Aorta (tissue), 5 donors: ENCODE measurements around the gene ENTREP1. TPM values are rescaled to one million over a fixed set of nuclear protein-coding genes. Genes with fewer than 3 reads are reported as not detected.

Experiments
- ATAC-seq: fragments of 200-7000 bp; cut with Tn5 transposase; one replicate; pipeline ENCODE4 v1.9.1; 2022; ENCODE audit warnings: moderate library complexity; ENCODE audit not compliant: low FRiP score
- DNase-seq, 2 donors: peaks; one replicate each; pipeline ENCODE4 v3.0.0-alpha.2; 2020
- H3K27ac ChIP-seq, 2 donors: one replicate each; pipeline ENCODE4 v1.5.1; 2013; ENCODE audit warnings: low read length in 2 of 2, mild to moderate bottlenecking in 2 of 2, moderate library complexity in 2 of 2, control low read depth in 1 of 2, inconsistent platforms in 1 of 2, low read depth in 1 of 2
- H3K27me3 ChIP-seq, 2 donors: one replicate each; pipeline ENCODE4 v1.6.1; 2013; ENCODE audit warnings: control low read depth in 1 of 2, low read length in 1 of 2, mild to moderate bottlenecking in 1 of 2, moderate library complexity in 1 of 2; ENCODE audit not compliant: insufficient read depth in 2 of 2, control insufficient read depth in 1 of 2
- H3K36me3 ChIP-seq, 2 donors: one replicate each; pipeline ENCODE4 v1.6.1; 2013; ENCODE audit warnings: control low read depth in 1 of 2, low read length in 1 of 2, mild to moderate bottlenecking in 1 of 2; ENCODE audit not compliant: insufficient read depth in 2 of 2, control insufficient read depth in 1 of 2
- H3K4me1 ChIP-seq, 2 donors: one replicate each; pipeline ENCODE4 v1.6.1; 2013; ENCODE audit warnings: low read length in 2 of 2, control low read depth in 1 of 2, mild to moderate bottlenecking in 1 of 2, moderate library complexity in 1 of 2; ENCODE audit not compliant: insufficient read depth in 2 of 2, control insufficient read depth in 1 of 2
- H3K4me3 ChIP-seq, 2 donors: one replicate each; pipeline ENCODE4 v1.5.1; 2013; ENCODE audit warnings: low read length in 2 of 2, control low read depth in 1 of 2, mild to moderate bottlenecking in 1 of 2
- H3K9me3 ChIP-seq: one replicate; pipeline ENCODE4 v1.6.1; 2013; ENCODE audit warnings: mild to moderate bottlenecking, low read length; ENCODE audit not compliant: control insufficient read depth
- WGBS, 2 donors: extraction: QIAGEN DNeasy Blood & Tissue Kit; methylation state at CpG; one replicate each; pipeline ENCODE4 v1.1.7; 2013; 5-methylcytosine and 5-hydroxymethylcytosine counted together
- intact Hi-C, 2 donors: fragments of 100-400 bp; cut with DNase I; formaldehyde crosslinking; loops; one replicate each; pipeline versions ENCODE4 v1.14.2 to v1.15.0; 2022
- long read RNA-seq, 2 donors: library from polyadenylated mRNA; unstranded; transcript quantifications; one replicate each; pipeline ENCODE4 v2.0.0, GENCODE V29; 2020 to 2021
- polyA plus RNA-seq, 2 donors: library from polyadenylated mRNA; stranded (reverse); fragments of 200-250 nt; gene quantifications; one replicate each; pipeline ENCODE4 v1.2.3, GENCODE V29; 2013
- total RNA-seq, 2 donors: library from RNA; stranded (reverse); fragmentation: NEBNext Ultra II Directional; extraction: Animal tissue kit (Norgen Biotek cat#: 25700); gene quantifications; one replicate each; pipeline ENCODE4 v1.2.1, GENCODE V29; 2021
- donor health status: healthy with polysubstance abuse.
- donor health status: Bipolar disorder and iron deficiency.
- donor health status: DM: no; HTN: no; CAD: no.
- donor health status: DM: no; HTN: no; CAD: no.
- donor health status: DM: yes; HTN: yes; CAD: no.

ENTREP1 gene, protein sequence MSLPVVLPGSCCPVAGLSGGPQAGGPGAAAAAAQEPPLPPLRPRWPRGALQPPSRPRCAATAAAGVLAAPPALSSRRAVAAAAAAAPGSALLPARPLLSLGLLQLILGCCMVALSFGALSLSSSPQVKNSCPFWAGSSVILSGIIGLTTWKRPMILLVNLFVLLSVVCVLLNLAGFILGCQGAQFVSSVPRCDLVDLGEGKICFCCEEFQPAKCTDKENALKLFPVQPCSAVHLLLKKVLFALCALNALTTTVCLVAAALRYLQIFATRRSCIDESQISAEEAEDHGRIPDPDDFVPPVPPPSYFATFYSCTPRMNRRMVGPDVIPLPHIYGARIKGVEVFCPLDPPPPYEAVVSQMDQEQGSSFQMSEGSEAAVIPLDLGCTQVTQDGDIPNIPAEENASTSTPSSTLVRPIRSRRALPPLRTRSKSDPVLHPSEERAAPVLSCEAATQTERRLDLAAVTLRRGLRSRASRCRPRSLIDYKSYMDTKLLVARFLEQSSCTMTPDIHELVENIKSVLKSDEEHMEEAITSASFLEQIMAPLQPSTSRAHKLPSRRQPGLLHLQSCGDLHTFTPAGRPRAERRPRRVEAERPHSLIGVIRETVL
- total RNA-seq: 1 to 10 TPM; 2.8 to 5.7 TPM
- 1 to 10 TPM in 1 of 2 donors, under 1 TPM in 1; 0.25 to 3.4 TPM for polyA plus RNA-seq
- long read RNA-seq, donor 1, partial matches to known transcripts: 1 of 1 reads
- long read RNA-seq, donor 1, other reads (novel, unspliced or antisense): 0 of 1 reads
- long read RNA-seq, donor 2: 0 reads

- H3K27me3 ChIP-seq: no peaks in the 10 kb centered on the region
- WGBS, 2 donors: 0% methylated on average over 67 to 81 of the region's 81 CpGs
- peak; percentile 76 to 89 for DNase-seq
- H3K4me1 ChIP-seq: no peaks in the 10 kb centered on the region
- H3K36me3 ChIP-seq: no peaks in the 10 kb centered on the region
- no peaks in the 10 kb centered on the region for H3K9me3 ChIP-seq
- H3K27ac ChIP-seq: no peak within 1 kb of the TSS
- H3K4me3 ChIP-seq: peak within 1 kb of the TSS; percentile 67 to 74
- intact Hi-C loops: loop anchor here in 1 of 2 donors (2.0 to 10.0 kb wide), 2 partner anchors 50 to 72 kb away; no protein-coding TSS in a partner anchor
- ATAC-seq: peak; percentile 92
These were observed at the start of gene ENTREP1 for GRCh38 chr9:69324549-69325401. Gene ENTREP1, plus strand, starts transcription at chr9:69325215. Its CDS starts 95 bp downstream, at chr9:69325310.

- H3K9me3 ChIP-seq: peaks cover 1% of the 10 kb centered on the region
- 11 to 28% methylated on average over 5 of the region's 5 CpGs for WGBS, 2 donors
- intact Hi-C loops: no loop called here
- H3K27ac ChIP-seq: no peak overlapping the region
- no peak overlapping the region for H3K4me3 ChIP-seq
- H3K27me3 ChIP-seq: no peaks in the 10 kb centered on the region
- ATAC-seq (peak; percentile 63), DNase-seq (no peak)
- H3K4me1 ChIP-seq: no peaks in the 10 kb centered on the region
- no peaks in the 10 kb centered on the region for H3K36me3 ChIP-seq
These were observed 48.2 kb upstream of the ENTREP1 start for GRCh38 chr9:69276775-69277174.

DNA sequence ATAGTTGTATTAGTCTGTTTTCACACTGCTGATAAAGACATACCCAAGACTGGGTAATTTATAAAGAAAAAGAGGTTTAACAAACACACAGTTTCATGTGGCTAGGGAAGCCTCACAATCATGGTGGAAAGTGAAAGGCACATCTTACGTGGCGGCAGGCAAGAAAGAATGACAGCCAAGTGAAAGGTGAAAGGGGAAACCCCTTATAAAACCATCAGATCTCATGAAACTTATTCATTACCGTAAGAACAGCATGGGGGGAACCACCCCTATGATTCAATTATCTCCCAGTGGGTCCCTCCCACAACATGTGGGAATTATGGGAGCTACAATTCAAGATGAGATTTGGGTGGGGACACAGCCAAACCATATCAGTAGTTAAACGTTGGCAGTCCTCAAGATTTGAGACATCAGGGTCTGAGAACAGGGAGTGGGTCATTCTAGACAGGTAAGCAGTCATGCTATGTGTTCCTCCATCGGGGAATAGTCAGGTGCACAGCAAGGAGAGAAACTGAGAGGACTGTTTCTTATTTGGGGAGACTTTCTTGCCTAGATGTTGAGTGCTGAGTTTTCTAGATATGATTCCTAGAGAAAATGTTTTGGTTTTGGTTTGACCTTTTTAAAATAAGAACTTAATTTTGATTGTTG lies 45.8 kb upstream of the ENTREP1 start:
- no peaks in the 10 kb centered on the region for H3K36me3 ChIP-seq
- peaks cover 1% of the 10 kb centered on the region for H3K9me3 ChIP-seq
- no peaks in the 10 kb centered on the region for H3K4me1 ChIP-seq
- no peak overlapping the region for H3K27ac ChIP-seq
- DNase-seq (no peak), ATAC-seq (no peak)
- intact Hi-C loops: no loop called here
- WGBS, 2 donors: 83 to 86% methylated on average over 5 of the region's 5 CpGs
- no peak overlapping the region for H3K4me3 ChIP-seq
- no peaks in the 10 kb centered on the region for H3K27me3 ChIP-seq

GRCh38 chr9:69279733-69280132 lies 45.3 kb upstream of the ENTREP1 start:
- Histone ChIP-seq H3K27me3 (no peaks in the 10 kb centered on the region), H3K9me3 (no peaks in the 10 kb centered on the region), H3K36me3 (no peaks in the 10 kb centered on the region), H3K27ac (no peak overlapping the region), H3K4me1 (no peaks in the 10 kb centered on the region), H3K4me3 (no peak overlapping the region)
- DNase-seq (no peak), ATAC-seq (no peak)
- WGBS, 2 donors: 42 to 43% methylated on average over 3 of the region's 3 CpGs
- intact Hi-C loops: no loop called here

DNA sequence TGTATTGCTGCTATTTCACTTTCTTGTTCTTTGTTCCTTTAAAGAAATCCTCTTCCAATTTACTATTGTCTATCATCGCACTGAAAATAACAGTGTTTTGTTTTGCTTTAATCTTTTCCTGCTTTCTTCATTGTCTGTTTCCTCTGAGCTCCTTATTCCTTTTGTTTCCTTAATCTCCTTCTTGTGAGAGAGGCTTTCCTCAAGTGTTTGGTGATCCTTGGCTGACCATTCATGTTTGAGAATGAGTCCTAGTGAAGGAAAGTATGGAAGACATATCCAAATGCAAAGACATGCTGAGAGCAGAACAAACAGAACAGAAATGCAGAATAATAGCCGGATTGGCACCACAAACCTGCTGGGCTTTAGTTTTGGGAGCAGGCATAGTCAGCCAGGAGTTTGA lies 42.0 kb upstream of the ENTREP1 start:
- no peaks in the 10 kb centered on the region for H3K27me3 ChIP-seq
- H3K36me3 ChIP-seq: no peaks in the 10 kb centered on the region
- 75 to 82% methylated on average over 2 of the region's 2 CpGs for WGBS, 2 donors
- H3K9me3 ChIP-seq: no peaks in the 10 kb centered on the region
- H3K4me3 ChIP-seq: no peak overlapping the region
- H3K27ac ChIP-seq: no peak overlapping the region
- DNase-seq (no peak), ATAC-seq (no peak)
- intact Hi-C loops: no loop called here
- no peaks in the 10 kb centered on the region for H3K4me1 ChIP-seq

- DNase-seq (no peak), ATAC-seq (no peak)
- Histone ChIP-seq H3K9me3 (no peaks in the 10 kb centered on the region), H3K4me3 (no peak overlapping the region), H3K36me3 (no peaks in the 10 kb centered on the region), H3K27ac (no peak overlapping the region), H3K4me1 (no peaks in the 10 kb centered on the region), H3K27me3 (peaks cover 0 to 1% of the 10 kb centered on the region in 2 donors)
- WGBS, 2 donors: 85 to 87% methylated on average over 3 of the region's 3 CpGs
- intact Hi-C loops: no loop called here
These were observed 32.9 kb upstream of the ENTREP1 start for GRCh38 chr9:69292078-69292477.

DNA sequence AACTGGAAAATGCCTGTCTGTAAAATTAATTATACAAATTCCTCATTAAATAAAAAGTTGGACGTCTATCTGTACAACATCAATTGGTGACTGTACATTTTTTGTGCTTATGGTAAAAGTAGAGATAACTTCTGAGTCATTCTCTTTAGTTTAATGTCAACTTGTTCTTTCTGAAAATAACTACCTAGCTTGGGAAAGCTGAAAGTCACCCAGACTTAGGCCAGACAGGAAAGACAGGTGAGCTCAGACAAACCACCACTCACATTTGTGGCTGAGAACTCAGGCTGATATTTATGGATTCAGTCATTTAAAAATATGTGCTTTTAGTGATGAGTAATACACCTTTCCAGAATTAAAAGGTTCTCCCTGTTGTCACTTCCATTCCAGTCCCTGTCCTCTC lies 31.9 kb upstream of the ENTREP1 start:
- H3K27ac ChIP-seq: no peak overlapping the region
- no peak for ATAC-seq
- peaks cover 0 to 1% of the 10 kb centered on the region in 2 donors for H3K27me3 ChIP-seq
- WGBS, 2 donors: 32 to 47% methylated on average over 1 of the region's 1 CpG
- no peaks in the 10 kb centered on the region for H3K9me3 ChIP-seq
- intact Hi-C loops: no loop called here
- H3K4me3 ChIP-seq: no peak overlapping the region
- H3K36me3 ChIP-seq: no peaks in the 10 kb centered on the region
- no peaks in the 10 kb centered on the region for H3K4me1 ChIP-seq
- no peak for DNase-seq

- no peaks in the 10 kb centered on the region for H3K27me3 ChIP-seq
- 68 to 75% methylated on average over 9 of the region's 9 CpGs for WGBS, 2 donors
- H3K9me3 ChIP-seq: no peaks in the 10 kb centered on the region
- no peaks in the 10 kb centered on the region for H3K36me3 ChIP-seq
- DNase-seq: no peak
- no peak overlapping the region for H3K4me3 ChIP-seq
- no peak for ATAC-seq
- H3K27ac ChIP-seq: no peak overlapping the region
- no peaks in the 10 kb centered on the region for H3K4me1 ChIP-seq
- intact Hi-C loops: no loop called here
These were observed 29.0 kb upstream of the ENTREP1 start for GRCh38 chr9:69295872-69296552.
